Liver (tissue), 9 donors: ENCODE data around the gene ITGB3. TPM values are rescaled to one million over a fixed set of nuclear protein-coding genes. Genes with fewer than 3 reads are reported as not detected.

Experiments
- DNase-seq: peaks from one replicate; pipeline ENCODE4 v3.0.0-alpha.2; 2017; ENCODE audit warnings: low spot score
- H3K27ac ChIP-seq, 2 donors: one replicate each; pipeline ENCODE4 v1.7.0; 2013; ENCODE audit warnings: inconsistent platforms in 2 of 2, low read length in 2 of 2, control low read depth in 1 of 2, low read depth in 1 of 2, mild to moderate bottlenecking in 1 of 2
- H3K27me3 ChIP-seq, 4 donors: one replicate each; pipeline versions ENCODE4 v1.6.1 to v1.7.0; 2013; ENCODE audit warnings: low read length in 3 of 4, inconsistent platforms in 1 of 4, mild to moderate bottlenecking in 1 of 4, moderate library complexity in 1 of 4; ENCODE audit not compliant: control insufficient read depth in 4 of 4, insufficient read depth in 4 of 4
- H3K36me3 ChIP-seq, 4 donors: one replicate each; pipeline versions ENCODE4 v1.6.1 to v1.7.0; 2013; ENCODE audit warnings: low read length in 3 of 4, mild to moderate bottlenecking in 3 of 4, low read depth in 1 of 4, moderate library complexity in 1 of 4; ENCODE audit not compliant: control insufficient read depth in 4 of 4, insufficient read depth in 3 of 4
- H3K4me1 ChIP-seq, 4 donors: one replicate each; pipeline versions ENCODE4 v1.6.1 to v1.7.0; 2013; ENCODE audit warnings: low read length in 3 of 4, mild to moderate bottlenecking in 3 of 4, moderate library complexity in 1 of 4; ENCODE audit not compliant: control insufficient read depth in 4 of 4, insufficient read depth in 4 of 4
- H3K4me3 ChIP-seq, 3 donors: one replicate each; pipeline versions ENCODE4 v1.6.1 to v1.7.0; 2013; ENCODE audit warnings: low read length in 3 of 3, control low read depth in 1 of 3, low read depth in 1 of 3, mild to moderate bottlenecking in 1 of 3
- H3K9ac ChIP-seq, 2 donors: one replicate each; pipeline ENCODE4 v1.7.0; 2013; ENCODE audit warnings: low read length in 2 of 2, mild to moderate bottlenecking in 2 of 2, moderate library complexity in 2 of 2, control low read depth in 1 of 2, low read depth in 1 of 2
- H3K9me3 ChIP-seq, 4 donors: one replicate each; pipeline versions ENCODE4 v1.6.1 to v1.7.0; 2013; ENCODE audit warnings: low read length in 3 of 4; ENCODE audit not compliant: control insufficient read depth in 4 of 4
- ATF3 ChIP-seq: IDR thresholded peaks from 2 replicates; pipeline ENCODE4 v1.6.1; 2016; ENCODE audit warnings: antibody characterized with exemption
- CTCF ChIP-seq: fragments of 150-350 bp; IDR thresholded peaks from 2 replicates; pipeline ENCODE4 v1.5.1; 2017; ENCODE audit warnings: improper control_type of control experiment, low read depth, low read length; ENCODE audit not compliant: missing input control
- EGR1 ChIP-seq, 2 donors: IDR thresholded peaks; 2 replicates each; pipeline ENCODE4 v1.6.1; 2016 to 2018; ENCODE audit warnings: antibody characterized with exemption in 2 of 2, low read depth in 2 of 2
- FOXA1 ChIP-seq: IDR thresholded peaks from 2 replicates; pipeline ENCODE4 v1.6.1; 2016; ENCODE audit warnings: antibody characterized with exemption
- FOXA2 ChIP-seq: IDR thresholded peaks from 2 replicates; pipeline ENCODE4 v1.6.1; 2016; ENCODE audit warnings: antibody characterized with exemption
- GABPA ChIP-seq, 2 donors: IDR thresholded peaks in 1 of 2; conservative IDR thresholded peaks in 1 of 2; 2 replicates each; pipeline ENCODE4 v1.6.1; 2016; ENCODE audit warnings: antibody characterized with exemption in 2 of 2, mild to moderate bottlenecking in 1 of 2, moderate library complexity in 1 of 2
- HNF4A ChIP-seq, 2 donors: conservative IDR thresholded peaks; 2 replicates each; pipeline ENCODE4 v1.6.1; 2016; ENCODE audit warnings: antibody characterized with exemption in 2 of 2, mild to moderate bottlenecking in 2 of 2
- HNF4G ChIP-seq: IDR thresholded peaks from 2 replicates; pipeline ENCODE4 v1.6.1; 2016; ENCODE audit warnings: antibody characterized with exemption
- JUND ChIP-seq, 2 donors: IDR thresholded peaks; 2 replicates each; pipeline ENCODE4 v1.6.1; 2016; ENCODE audit warnings: antibody characterized with exemption in 2 of 2
- MAX ChIP-seq: IDR thresholded peaks from 2 replicates; pipeline ENCODE4 v1.6.1; 2016; ENCODE audit warnings: antibody characterized with exemption
- NR2F2 ChIP-seq: IDR thresholded peaks from 2 replicates; pipeline ENCODE4 v1.6.1; 2016; ENCODE audit warnings: antibody characterized with exemption
- RAD21 ChIP-seq, 2 donors: IDR thresholded peaks; 2 replicates each; pipeline ENCODE4 v1.6.1; 2016; ENCODE audit warnings: antibody characterized with exemption in 2 of 2, mild to moderate bottlenecking in 2 of 2
- REST ChIP-seq: IDR thresholded peaks from 2 replicates; pipeline ENCODE4 v1.6.1; 2016; ENCODE audit warnings: antibody characterized with exemption, mild to moderate bottlenecking
- RXRA ChIP-seq, 2 donors: IDR thresholded peaks; 2 replicates each; pipeline ENCODE4 v1.6.1; 2017 to 2018; ENCODE audit warnings: antibody characterized with exemption in 2 of 2, mild to moderate bottlenecking in 1 of 2
- SP1 ChIP-seq: IDR thresholded peaks from 2 replicates; pipeline ENCODE4 v1.6.1; 2018; ENCODE audit warnings: antibody characterized with exemption, mild to moderate bottlenecking
- TAF1 ChIP-seq: conservative IDR thresholded peaks from 2 replicates; pipeline ENCODE4 v1.6.1; 2016; ENCODE audit warnings: antibody characterized with exemption, mild to moderate bottlenecking
- YY1 ChIP-seq: IDR thresholded peaks from 2 replicates; pipeline ENCODE4 v1.6.1; 2016; ENCODE audit warnings: antibody characterized with exemption, mild to moderate bottlenecking
- ZBTB33 ChIP-seq: IDR thresholded peaks from 2 replicates; pipeline ENCODE4 v1.6.1; 2016; ENCODE audit warnings: antibody characterized with exemption
- WGBS: extraction: QIAGEN DNeasy Blood & Tissue Kit; methylation state at CpG from one replicate; pipeline ENCODE4 v1.1.7; 2013; 5-methylcytosine and 5-hydroxymethylcytosine counted together
- polyA plus RNA-seq, 2 donors: library from polyadenylated mRNA; stranded (reverse) in 1 of 2; unstranded in 1 of 2; fragments of 200-250 nt in 1 of 2; fragments of >200 nt in 1 of 2; fragmentation: Nextera tagmentation in 1 of 2; extraction: Ambion mirVana in 1 of 2; gene quantifications; one replicate each; pipeline versions ENCODE4 v1.2.1 to v1.2.3, GENCODE V29; 2013 to 2015
- total RNA-seq, 2 donors: library from RNA; depleted of rRNA; stranded (reverse); fragments of >200 nt; gene quantifications; one replicate each; pipeline ENCODE4 v1.2.3, GENCODE V29; 2014
- donor health status: healthy.
- donor health status: healthy.
- donor health status: healthy.
- donor health status: healthy.
- donor health status: healthy.

ITGB3 gene
- total and polyA plus RNA-seq, 4 donors: 0.47 to 33.4 (median 3.8) TPM

- 84% methylated on average over 7 of the region's 7 CpGs for WGBS
- no peak overlapping the region for H3K4me3 ChIP-seq
- no peak for DNase-seq
- H3K27me3 ChIP-seq: no peaks in the 10 kb centered on the region
- H3K27ac ChIP-seq: peak overlapping the region; percentile 36 to 58
- TF ChIP-seq REST (no peak), EGR1 (IDR thresholded peaks at IDR 0.05; ENCODE audit: low read depth in 2 of 2) (no peak), HNF4A (conservative IDR thresholded peaks at IDR 0.05) (no peak), TAF1 (no peak), GABPA (IDR thresholded peaks at IDR 0.05 in 1 of 2, conservative IDR thresholded peaks at IDR 0.05 in 1 of 2) (no peak), CTCF (no peak), ZBTB33 (no peak), JUND (IDR thresholded peaks at IDR 0.05) (no peak), HNF4G (no peak), NR2F2 (no peak), MAX (no peak), ATF3 (no peak), YY1 (no peak), SP1 (no peak), FOXA1 (no peak), RXRA (IDR thresholded peaks at IDR 0.05) (no peak), RAD21 (IDR thresholded peaks at IDR 0.05) (no peak), FOXA2 (no peak)
- no peak overlapping the region for H3K9ac ChIP-seq
- no peaks in the 10 kb centered on the region for H3K9me3 ChIP-seq
- no peaks in the 10 kb centered on the region for H3K36me3 ChIP-seq
- no peaks in the 10 kb centered on the region for H3K4me1 ChIP-seq
Measured at GRCh38 chr17:47239619-47239966, 14.0 kb upstream of the ITGB3 start.
